ENCODE data around the gene ANTXRL.
"Not testable (repeated sequence)": the region's sequence is repeated elsewhere in the genome, so short reads cannot be mapped to it uniquely, and the experiment has no call there.

- not testable (repeated sequence) for TF ChIP-seq POLR2A, CTCF (IDR thresholded peaks at IDR 0.05)
Observed at GRCh38 chr10:46367666-46368240, 81.0 kb downstream of the ANTXRL start.

Measured in lower leg skin (tissue), 3 donors.